KBM-7 (cell line): ENCODE data around the gene DPP6.

Experiments used
- DNase-seq: peaks from one replicate; pipeline ENCODE4 v3.0.0-alpha.2; 2015
- in situ Hi-C: fragments of 300-500 bp; cut with MboI; formaldehyde crosslinking; loops from 2 replicates; pipeline ENCODE4 v1.14.3; 2020; ENCODE audit warnings: low sequenced_read_pairs, low pct_unique_long_range_greater_than_20kb, mixed read lengths

Gene DPP6

GRCh38 chr7:154546946-154547587, 494.9 kb downstream of the DPP6 start:
- no peak for DNase-seq
- in situ Hi-C loops = no loop called here

- in situ Hi-C loops = no loop called here
- no peak for DNase-seq
Measured at GRCh38 chr7:154553711-154554265, 501.6 kb downstream of the DPP6 start.

- in situ Hi-C loops = no loop called here
- no peak for DNase-seq
Measured at GRCh38 chr7:154559454-154559853, 507.3 kb downstream of the DPP6 start.

- DNase-seq = no peak
Measured at GRCh38 chr7:154564676-154565075, 512.5 kb downstream of the DPP6 start.

GRCh38 chr7:154566877-154567276, 514.7 kb downstream of the DPP6 start:
- in situ Hi-C loops = no loop called here
- DNase-seq = no peak

More at GRCh38 chr7:154564676-154565075, 512.5 kb downstream of the DPP6 start:
- in situ Hi-C loops = no loop called here

- DNase-seq = no peak
- in situ Hi-C loops = no loop called here
Measured at GRCh38 chr7:154568346-154568745, 516.1 kb downstream of the DPP6 start.

GRCh38 chr7:154569916-154570315, 517.7 kb downstream of the DPP6 start:
- no peak for DNase-seq
- in situ Hi-C loops = no loop called here

GRCh38 chr7:154571772-154572171, 519.6 kb downstream of the DPP6 start:
- in situ Hi-C loops = no loop called here
- DNase-seq = no peak

GRCh38 chr7:154574235-154574634, 522.0 kb downstream of the DPP6 start:
- in situ Hi-C loops = no loop called here
- DNase-seq = no peak

- in situ Hi-C loops = no loop called here
- no peak for DNase-seq
Measured at GRCh38 chr7:154575497-154575896, 523.3 kb downstream of the DPP6 start.

GRCh38 chr7:154576604-154577003, 524.4 kb downstream of the DPP6 start:
- no peak for DNase-seq
- in situ Hi-C loops = no loop called here

- in situ Hi-C loops = no loop called here
- DNase-seq = no peak
Measured at GRCh38 chr7:154577141-154577873, 525.1 kb downstream of the DPP6 start.

GRCh38 chr7:154578336-154578735, 526.1 kb downstream of the DPP6 start:
- DNase-seq = no peak
- in situ Hi-C loops = no loop called here

- in situ Hi-C loops = no loop called here
- no peak for DNase-seq
Measured at GRCh38 chr7:154579711-154580110, 527.5 kb downstream of the DPP6 start.

GRCh38 chr7:154581251-154581890, 529.2 kb downstream of the DPP6 start:
- in situ Hi-C loops = no loop called here
- DNase-seq = no peak

- in situ Hi-C loops = no loop called here
- DNase-seq = no peak
Measured at GRCh38 chr7:154583454-154583853, 531.3 kb downstream of the DPP6 start.

- DNase-seq = no peak
- in situ Hi-C loops = no loop called here
Measured at GRCh38 chr7:154584352-154585252, 532.4 kb downstream of the DPP6 start.

- no peak for DNase-seq
- in situ Hi-C loops = no loop called here
Measured at GRCh38 chr7:154587792-154588191, 535.6 kb downstream of the DPP6 start.

- in situ Hi-C loops = no loop called here
- no peak for DNase-seq
Measured at GRCh38 chr7:154591544-154591943, 539.3 kb downstream of the DPP6 start.
